Testis (tissue), 2 donors: ENCODE results near the gene ATP8A1.

ENCODE experiments used
- POLR2A ChIP-seq: fragments of 450-650 bp; IDR thresholded peaks from one replicate; pipeline ENCODE4 v1.6.1; 2017; ENCODE audit warnings: antibody characterized with exemption, mild to moderate bottlenecking, moderate library complexity
- TF ChIP-seq, protein P1 (sequence below), 3 experiments: fragments of 450-650 bp in 2 of 3; fragments of 200-600 bp in 1 of 3; sonication (generic) in 1 of 3; IDR thresholded peaks; one replicate each; pipeline ENCODE4 v1.5.1; 2016 to 2019; ENCODE audit warnings: antibody characterized with exemption in 3 of 3, mild to moderate bottlenecking in 2 of 3, moderate library complexity in 1 of 3

DNA sequence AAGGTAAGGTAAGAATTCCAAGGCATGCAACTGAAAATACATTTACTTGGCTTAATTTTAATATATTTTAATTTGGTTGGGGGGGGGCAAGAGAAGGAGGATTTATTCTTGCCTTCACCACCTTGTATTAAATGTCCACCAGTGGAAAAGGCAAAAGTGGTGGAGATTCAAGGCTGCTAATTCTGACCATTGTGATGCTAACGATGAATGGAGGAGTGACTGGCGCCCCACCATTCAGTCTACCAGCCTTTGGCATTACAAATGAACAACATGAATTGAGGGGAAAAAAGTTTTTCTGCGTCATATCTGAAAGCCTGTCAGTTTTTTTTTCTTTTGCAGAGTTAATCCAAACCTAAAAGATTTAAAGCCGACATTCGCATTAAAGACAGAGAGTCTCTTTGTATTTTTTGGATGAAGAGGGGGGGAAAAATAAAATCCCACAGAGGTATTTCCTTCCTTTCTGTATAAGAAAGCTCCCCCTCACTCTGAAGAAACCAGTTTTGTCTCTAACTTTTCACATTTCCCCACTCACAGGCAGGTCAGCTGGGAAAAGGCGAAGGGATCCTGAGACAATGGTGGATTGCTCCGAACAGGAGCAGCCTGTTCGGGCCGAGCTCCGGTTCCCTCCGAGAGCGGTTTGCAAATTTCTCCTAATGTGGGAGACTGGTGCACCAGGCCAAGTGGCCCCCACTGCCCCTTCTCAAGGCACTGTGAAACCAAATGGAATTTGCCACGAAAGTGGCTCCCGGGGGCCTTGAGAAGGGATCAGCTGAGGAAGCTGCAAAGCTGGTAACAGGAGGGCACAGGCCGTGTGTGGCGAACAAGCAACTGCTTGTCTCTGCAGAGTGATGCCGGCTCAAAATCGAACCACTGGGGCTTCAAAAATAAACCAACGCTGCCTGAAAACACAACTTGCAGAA lies 231.5 kb downstream of the ATP8A1 start:
- TF ChIP-seq, protein P1, sequence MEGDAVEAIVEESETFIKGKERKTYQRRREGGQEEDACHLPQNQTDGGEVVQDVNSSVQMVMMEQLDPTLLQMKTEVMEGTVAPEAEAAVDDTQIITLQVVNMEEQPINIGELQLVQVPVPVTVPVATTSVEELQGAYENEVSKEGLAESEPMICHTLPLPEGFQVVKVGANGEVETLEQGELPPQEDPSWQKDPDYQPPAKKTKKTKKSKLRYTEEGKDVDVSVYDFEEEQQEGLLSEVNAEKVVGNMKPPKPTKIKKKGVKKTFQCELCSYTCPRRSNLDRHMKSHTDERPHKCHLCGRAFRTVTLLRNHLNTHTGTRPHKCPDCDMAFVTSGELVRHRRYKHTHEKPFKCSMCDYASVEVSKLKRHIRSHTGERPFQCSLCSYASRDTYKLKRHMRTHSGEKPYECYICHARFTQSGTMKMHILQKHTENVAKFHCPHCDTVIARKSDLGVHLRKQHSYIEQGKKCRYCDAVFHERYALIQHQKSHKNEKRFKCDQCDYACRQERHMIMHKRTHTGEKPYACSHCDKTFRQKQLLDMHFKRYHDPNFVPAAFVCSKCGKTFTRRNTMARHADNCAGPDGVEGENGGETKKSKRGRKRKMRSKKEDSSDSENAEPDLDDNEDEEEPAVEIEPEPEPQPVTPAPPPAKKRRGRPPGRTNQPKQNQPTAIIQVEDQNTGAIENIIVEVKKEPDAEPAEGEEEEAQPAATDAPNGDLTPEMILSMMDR (IDR thresholded peaks at IDR 0.05): no peak
- no peak for TF ChIP-seq POLR2A
